ENCODE results near the gene OR6C76. TPM values are rescaled to one million over a fixed set of nuclear protein-coding genes. Genes with fewer than 3 reads are reported as not detected.

OR6C76 gene
- total RNA-seq, 3 donors from 2014 or later = not detected

- no peak for ATAC-seq
These were observed 41.8 kb downstream of the OR6C76 start for GRCh38 chr12:55467836-55468235.

GRCh38 chr12:55469291-55469690 lies 43.2 kb downstream of the OR6C76 start:
- no peak for DNase-seq
- no peaks in the 10 kb centered on the region for H3K4me1 ChIP-seq (ENCODE audit: low read depth)
- no peak for TF ChIP-seq CTCF (IDR thresholded peaks at IDR 0.05)
- H3K36me3 ChIP-seq (ENCODE audit: low read depth) = no peaks in the 10 kb centered on the region
- H3K9me3 ChIP-seq = peaks cover 3% of the 10 kb centered on the region
- H3K4me3 ChIP-seq = no peak overlapping the region
- intact Hi-C loops (cut with DNase I, micrococcal nuclease) = no loop called here
- no peak for ATAC-seq

More at GRCh38 chr12:55467836-55468235, 41.8 kb downstream of the OR6C76 start:
- no peaks in the 10 kb centered on the region for H3K4me1 ChIP-seq (ENCODE audit: low read depth)
- no peaks in the 10 kb centered on the region for H3K36me3 ChIP-seq (ENCODE audit: low read depth)
- H3K4me3 ChIP-seq = no peak overlapping the region
- intact Hi-C loops (cut with DNase I, micrococcal nuclease) = no loop called here
- no peak for TF ChIP-seq CTCF (IDR thresholded peaks at IDR 0.05)
- peaks cover 3% of the 10 kb centered on the region for H3K9me3 ChIP-seq
- DNase-seq = no peak

GRCh38 chr12:55470088-55470829 lies 44.2 kb downstream of the OR6C76 start, which contains the start of gene OR6C70:
Gene OR6C70, minus strand, starts transcription at chr12:55470138. Its CDS starts 0 bp downstream, at chr12:55470138.
- ATAC-seq = no peak
- intact Hi-C loops (cut with DNase I, micrococcal nuclease) = no loop called here
- no peak for TF ChIP-seq CTCF (IDR thresholded peaks at IDR 0.05)

GRCh38 chr12:55472264-55472663 lies 46.2 kb downstream of the OR6C76 start:
- no peaks in the 10 kb centered on the region for H3K36me3 ChIP-seq (ENCODE audit: low read depth)
- H3K4me1 ChIP-seq (ENCODE audit: low read depth) = no peaks in the 10 kb centered on the region
- TF ChIP-seq CTCF (IDR thresholded peaks at IDR 0.05) = no peak
- no peak overlapping the region for H3K4me3 ChIP-seq
- no peak for ATAC-seq
- H3K9me3 ChIP-seq = no peaks in the 10 kb centered on the region
- intact Hi-C loops (cut with DNase I, micrococcal nuclease) = no loop called here
- DNase-seq = no peak

More at GRCh38 chr12:55470088-55470829, 44.2 kb downstream of the OR6C76 start, which contains the start of gene OR6C70:
- Histone ChIP-seq H3K36me3 (ENCODE audit: low read depth) (no peaks in the 10 kb centered on the region), H3K4me1 (ENCODE audit: low read depth) (no peaks in the 10 kb centered on the region), H3K4me3 (no peak within 1 kb of the TSS), H3K9me3 (no peaks in the 10 kb centered on the region)
- DNase-seq = no peak

Other genes with a start within 250 kb of the OR6C76 start
- gene OR10A7, start 205.2 kb upstream of the OR6C76 start, total RNA-seq = not detected
- gene OR6C74, start 181.6 kb upstream of the OR6C76 start, total RNA-seq = not detected
- not detected for gene OR6C6, start 129.7 kb upstream of the OR6C76 start, total RNA-seq
- not detected for gene OR6C1, start 111.9 kb upstream of the OR6C76 start, total RNA-seq
- not detected for gene OR6C3, start 95.5 kb upstream of the OR6C76 start, total RNA-seq
- not detected for gene OR6C75, start 63.3 kb upstream of the OR6C76 start, total RNA-seq
- gene OR6C65, start 25.7 kb upstream of the OR6C76 start, total RNA-seq = not detected
- not detected for gene OR6C2, start 17.8 kb downstream of the OR6C76 start, total RNA-seq
- not detected for gene OR6C70, start 43.9 kb downstream of the OR6C76 start, total RNA-seq
- not detected for gene OR6C68, start 66.1 kb downstream of the OR6C76 start, total RNA-seq
- not detected for gene OR6C4, start 123.3 kb downstream of the OR6C76 start, total RNA-seq
- gene OR2AP1, start 146.2 kb downstream of the OR6C76 start, total RNA-seq = not detected
- gene OR10P1, start 210.6 kb downstream of the OR6C76 start, total RNA-seq = not detected

Measured in mucosa of descending colon (tissue), 3 donors.